GM18870 (cell line): ENCODE data around the gene DMAC2.
"Not testable (repeated sequence)": the region's sequence is repeated elsewhere in the genome, so short reads cannot be mapped to it uniquely, and the experiment has no call there.

Experiments
- ATAC-seq: cut with Tn5 transposase; IDR thresholded peaks from one replicate; pipeline ENCODE4 v1.9.1; 2021; ENCODE audit warnings: moderate library complexity; ENCODE audit not compliant: unreplicated experiment

The DMAC2 gene

GRCh38 chr19:41424335-41425173 lies 15.2 kb downstream of the DMAC2 start:
- ATAC-seq = no peak

- ATAC-seq = no peak
Observed at GRCh38 chr19:41422955-41423354, 16.8 kb downstream of the DMAC2 start.

GRCh38 chr19:41422456-41422855 lies 17.3 kb downstream of the DMAC2 start:
- no peak for ATAC-seq

DNA sequence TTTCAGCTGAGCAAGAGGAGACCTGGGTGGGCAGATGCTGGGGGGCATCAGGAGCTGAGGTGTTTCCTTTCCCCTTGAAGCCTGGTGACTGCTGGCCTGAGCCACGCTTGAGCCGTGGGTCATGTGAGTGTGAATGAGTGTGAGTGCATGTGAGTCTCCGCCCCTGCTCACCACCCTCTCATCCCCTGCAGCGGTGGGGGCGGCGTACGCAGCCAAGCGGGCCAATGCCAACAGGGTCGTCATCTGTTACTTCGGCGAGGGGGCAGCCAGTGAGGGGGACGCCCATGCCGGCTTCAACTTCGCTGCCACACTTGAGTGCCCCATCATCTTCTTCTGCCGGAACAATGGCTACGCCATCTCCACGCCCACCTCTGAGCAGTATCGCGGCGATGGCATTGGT lies 17.7 kb downstream of the DMAC2 start:
- no peak for ATAC-seq

DNA sequence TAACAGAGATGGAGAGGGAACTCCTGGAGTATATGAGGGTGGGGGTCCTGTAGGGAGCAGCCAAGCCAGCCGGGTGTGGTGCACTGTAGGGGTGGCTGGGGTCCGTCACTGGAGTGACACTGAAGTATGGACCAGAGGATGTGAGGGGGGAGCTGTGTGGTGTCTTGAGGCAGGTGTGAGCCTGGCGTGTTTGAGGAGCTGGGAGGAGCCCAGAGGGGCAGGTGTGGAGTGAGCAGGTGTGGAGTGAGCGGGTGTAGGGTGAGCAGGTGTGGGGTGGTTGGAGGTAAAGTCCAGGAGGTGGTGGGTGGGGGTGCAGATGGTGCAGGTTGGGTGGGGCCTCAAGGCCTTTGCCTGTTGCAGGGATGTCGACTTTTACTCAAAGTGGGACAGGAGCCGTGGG lies 18.4 kb downstream of the DMAC2 start:
- no peak for ATAC-seq

DNA sequence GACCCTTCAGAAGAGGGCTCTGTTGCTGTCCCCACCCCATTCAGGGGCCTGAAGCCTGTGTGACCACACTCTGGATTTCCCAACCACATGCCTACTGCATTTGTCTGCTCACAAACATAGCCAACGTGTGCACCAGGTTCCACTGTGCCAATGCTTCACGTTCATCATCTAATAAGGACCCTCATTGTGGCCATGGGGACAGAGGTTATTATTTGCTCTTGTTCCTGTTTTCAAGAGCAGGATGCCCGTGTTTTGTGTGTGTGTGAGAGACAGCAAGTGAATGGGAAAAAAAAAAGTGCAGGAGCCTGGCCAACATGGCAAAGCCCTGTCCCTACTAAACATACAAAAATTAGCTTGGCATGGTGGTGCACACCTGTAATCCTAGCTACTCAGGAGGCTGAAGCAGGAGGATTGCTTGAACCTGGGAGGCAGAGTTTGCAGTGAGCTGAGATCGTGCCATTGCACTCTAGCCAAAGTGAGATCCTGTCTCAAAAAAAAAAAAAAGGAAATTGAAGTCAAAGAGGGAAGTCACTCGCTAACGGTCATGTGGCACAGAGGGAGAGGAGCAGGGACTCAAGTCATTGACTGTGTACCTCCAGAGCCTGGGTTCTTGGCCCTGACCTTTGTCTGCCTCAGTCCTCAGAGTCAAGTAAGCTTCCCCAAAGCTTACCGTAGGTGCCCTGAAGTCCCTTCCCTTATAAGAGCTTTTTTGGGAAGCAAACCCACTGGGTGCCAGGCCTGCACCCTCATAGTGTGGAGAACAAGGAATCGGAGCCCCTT lies 19.4 kb downstream of the DMAC2 start:
- ATAC-seq = no peak

DNA sequence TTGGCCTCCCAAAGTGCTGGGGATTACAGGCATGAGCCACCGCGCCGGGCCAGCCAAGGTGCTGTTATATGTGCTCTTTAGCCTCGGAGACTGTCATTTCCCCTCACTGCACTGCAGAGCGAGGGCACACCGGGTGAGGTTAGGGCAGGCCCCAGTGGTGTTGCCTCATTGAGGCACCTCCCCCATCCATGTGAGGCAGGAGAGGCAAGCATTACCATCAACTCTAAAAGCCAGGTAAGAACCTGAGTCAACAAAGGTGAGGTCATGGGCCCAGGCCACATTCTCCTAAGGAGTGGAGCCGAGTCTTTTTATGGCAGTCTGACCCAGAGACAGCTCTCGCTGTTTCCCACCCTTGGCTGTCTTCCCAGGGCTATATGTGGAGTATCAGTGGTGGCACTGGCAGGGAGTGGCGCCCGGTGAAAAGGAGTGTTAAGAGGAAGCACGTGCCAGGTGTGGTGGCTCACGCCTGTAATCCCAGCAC lies 23.5 kb downstream of the DMAC2 start:
- ATAC-seq = no peak

- ATAC-seq = no peak
Observed at GRCh38 chr19:41415154-41415571, 24.5 kb downstream of the DMAC2 start.

DNA sequence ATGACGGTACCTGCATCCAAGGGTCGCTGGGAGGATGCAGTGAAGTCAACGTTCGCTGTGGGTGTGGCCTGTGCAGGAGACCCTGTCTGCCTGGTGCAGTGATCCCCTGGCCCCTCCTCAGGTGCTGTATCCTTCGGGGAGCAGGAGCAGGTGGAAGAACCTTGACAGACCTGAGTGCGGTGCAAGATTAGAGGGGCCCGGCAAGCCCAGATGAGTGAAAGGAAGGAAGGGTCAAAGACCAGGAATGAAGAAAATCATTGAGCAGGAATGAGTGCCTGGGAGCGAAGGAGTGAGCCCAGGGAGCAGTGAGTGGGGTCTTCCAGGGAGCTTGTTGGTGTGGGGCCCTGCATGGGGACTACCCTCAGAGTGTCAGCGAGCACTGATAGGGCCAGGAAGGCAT lies 25.3 kb downstream of the DMAC2 start:
- no peak for ATAC-seq

GRCh38 chr19:41413947-41414346 lies 25.8 kb downstream of the DMAC2 start:
- ATAC-seq = no peak

- no peak for ATAC-seq
Observed at GRCh38 chr19:41412953-41413352, 26.8 kb downstream of the DMAC2 start.

DNA sequence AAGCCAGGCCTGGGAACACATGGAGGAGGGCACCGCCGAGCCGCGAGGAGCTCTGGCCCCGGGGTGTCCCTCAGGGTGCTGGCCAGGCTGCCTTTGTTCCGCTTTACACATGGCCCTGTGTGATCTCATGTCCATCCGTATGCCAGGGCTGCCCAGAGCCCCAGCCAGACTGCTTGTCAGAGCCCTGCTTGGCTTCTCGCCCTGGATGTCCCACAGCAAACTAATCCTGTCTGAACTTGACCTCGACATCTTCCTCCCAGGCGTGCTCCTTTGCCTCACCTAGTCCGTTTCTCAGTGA lies 27.8 kb downstream of the DMAC2 start:
- ATAC-seq = no peak

- ATAC-seq = no peak
Observed at GRCh38 chr19:41411100-41411967, 28.4 kb downstream of the DMAC2 start.

DNA sequence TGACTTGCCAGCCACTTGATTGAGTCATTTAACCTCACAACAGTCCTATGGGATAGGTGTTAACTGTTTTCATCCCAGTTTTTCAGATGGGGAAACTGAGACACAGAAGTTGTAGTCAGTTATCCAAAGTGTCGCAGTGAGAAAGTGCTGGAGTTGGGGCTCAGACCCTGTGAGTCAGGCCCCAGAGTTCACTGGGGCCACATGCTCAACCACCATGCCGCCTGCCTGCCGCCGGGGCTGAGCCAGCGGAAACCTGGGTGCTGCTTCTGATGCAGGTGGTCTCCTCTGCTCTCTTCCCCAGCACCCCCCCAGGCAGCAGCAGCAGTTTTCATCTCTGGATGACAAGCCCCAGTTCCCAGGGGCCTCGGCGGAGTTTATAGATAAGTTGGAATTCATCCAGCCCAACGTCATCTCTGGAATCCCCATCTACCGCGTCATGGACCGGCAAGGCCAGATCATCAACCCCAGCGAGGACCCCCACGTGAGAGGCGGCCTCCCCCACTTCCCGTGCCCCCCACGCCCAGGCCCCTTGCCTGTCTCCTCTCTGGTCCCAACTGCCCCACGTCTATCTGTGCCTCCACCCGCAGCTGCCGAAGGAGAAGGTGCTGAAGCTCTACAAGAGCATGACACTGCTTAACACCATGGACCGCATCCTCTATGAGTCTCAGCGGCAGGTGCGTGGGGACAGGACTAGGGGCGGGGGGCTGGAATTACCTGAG lies 29.2 kb downstream of the DMAC2 start:
- no peak for ATAC-seq

DNA sequence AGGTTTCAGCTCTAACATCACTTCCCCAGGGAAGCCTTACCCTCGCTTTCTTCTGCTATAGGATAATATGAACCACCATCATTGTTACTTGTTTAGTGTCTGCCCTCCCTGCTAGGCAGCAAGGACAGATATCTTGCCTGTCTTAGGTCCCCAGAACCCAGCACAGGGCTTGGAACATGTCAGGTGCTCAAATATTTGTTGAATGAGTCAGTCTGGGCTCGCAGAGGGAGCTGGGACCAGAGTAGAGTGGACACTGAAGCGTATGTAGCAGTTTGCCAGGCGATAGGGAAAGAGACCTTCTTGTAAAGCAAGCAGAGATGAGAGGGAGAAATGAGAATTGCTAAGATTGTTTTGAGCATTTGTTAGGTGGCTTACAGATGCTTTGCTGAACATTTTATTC lies 30.4 kb downstream of the DMAC2 start:
- no peak for ATAC-seq

- ATAC-seq = not testable (repeated sequence)
Observed at GRCh38 chr19:41408846-41409245, 30.9 kb downstream of the DMAC2 start.

GRCh38 chr19:41408256-41408655 lies 31.5 kb downstream of the DMAC2 start:
- no peak for ATAC-seq

DNA sequence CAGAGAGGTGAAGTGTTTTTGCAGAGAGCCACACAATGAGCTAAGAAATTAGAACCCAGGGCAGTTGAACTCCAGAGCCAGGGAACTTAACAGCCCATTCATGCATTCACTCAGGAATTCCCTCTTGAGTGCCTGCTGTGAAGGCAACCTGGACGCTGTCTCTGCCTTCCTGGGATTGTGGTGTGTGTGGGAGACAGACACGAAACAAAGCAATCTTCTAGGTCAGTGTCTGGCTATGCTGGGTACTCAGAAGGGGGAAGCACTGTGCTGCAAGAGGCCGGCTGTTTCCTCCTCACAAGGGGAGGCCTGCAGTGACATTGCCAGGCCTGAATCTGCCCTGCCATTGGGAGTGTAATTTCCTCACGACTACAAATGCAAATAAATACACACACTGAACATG lies 32.4 kb downstream of the DMAC2 start:
- no peak for ATAC-seq

DNA sequence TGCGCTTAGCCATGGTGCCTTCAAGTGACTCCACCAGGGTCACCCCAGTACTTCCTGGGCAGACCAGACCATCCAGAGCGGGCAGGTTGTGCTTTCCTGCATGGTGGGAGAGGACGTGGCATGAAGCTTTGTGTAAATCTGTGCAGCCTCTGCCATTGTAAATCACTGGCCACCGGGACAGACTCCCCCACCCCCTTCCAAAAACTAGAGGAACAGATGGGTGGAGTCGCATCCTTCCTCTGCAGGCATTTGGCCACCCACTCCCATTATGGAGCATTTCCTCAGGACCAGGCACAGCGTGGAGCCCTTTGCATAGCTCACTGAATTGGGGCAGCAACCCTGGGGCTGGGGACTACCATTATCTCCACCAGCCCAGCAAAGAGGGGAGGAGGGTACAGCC lies 33.9 kb downstream of the DMAC2 start:
- no peak for ATAC-seq

DNA sequence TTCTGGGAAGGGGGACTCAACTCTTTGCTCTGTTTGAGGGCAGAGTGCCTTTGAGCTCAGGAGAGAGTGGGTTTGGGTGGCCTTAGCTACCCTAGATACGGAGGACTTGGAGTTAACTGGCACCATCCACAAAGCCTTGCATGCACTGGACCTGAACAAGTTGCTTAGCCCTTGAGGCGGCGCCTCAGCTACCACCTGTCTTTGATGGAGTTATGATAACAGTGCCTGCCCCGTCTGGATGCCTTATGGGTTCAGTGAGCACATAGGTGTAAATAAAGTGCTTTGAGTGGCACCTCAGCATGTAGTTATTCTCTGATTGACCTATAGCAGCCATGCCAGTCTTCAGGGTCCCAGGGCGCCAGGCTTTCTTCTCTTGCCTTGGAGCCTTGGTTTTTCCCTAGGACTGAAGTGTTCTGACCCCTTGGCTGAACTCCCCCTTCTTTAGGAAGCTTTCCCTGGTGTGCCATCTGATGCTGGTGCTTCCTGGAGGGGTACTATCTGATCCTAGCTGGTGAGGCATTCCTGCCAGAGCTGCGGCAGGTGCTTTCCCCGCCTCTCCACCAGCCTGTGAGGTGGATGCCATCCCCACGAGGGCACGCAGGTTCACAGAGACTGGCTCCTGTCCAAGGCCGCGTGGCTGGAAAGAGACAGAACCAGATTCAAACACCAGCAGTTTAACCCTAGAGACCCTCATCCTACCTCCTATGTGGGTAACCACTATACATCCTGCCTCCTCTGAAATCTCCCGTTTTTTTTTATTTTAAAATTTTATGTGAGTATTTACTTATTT lies 36.3 kb downstream of the DMAC2 start:
- ATAC-seq = no peak
